ENCODE results near the gene PTPRE. TPM values are rescaled to one million over a fixed set of nuclear protein-coding genes. Genes with fewer than 3 reads are reported as not detected.

Gene PTPRE
- total RNA-seq, 4 donors from 2014 or later = 10.2 to 46.8 (median 28.8) TPM

GRCh38 chr10:128050936-128051335 is 144.0 kb downstream of the PTPRE start:
- H3K4me3 ChIP-seq = no peak overlapping the region
- no peak for TF ChIP-seq CTCF (IDR thresholded peaks at IDR 0.05)
- no peak for TF ChIP-seq POLR2AphosphoS5 (IDR thresholded peaks at IDR 0.05)
- no peak for TF ChIP-seq EP300 (IDR thresholded peaks at IDR 0.05)
- TF ChIP-seq POLR2A (IDR thresholded peaks at IDR 0.05) = no peak
- peaks cover 50% of the 10 kb centered on the region for H3K4me1 ChIP-seq
- H3K9me3 ChIP-seq = no peaks in the 10 kb centered on the region
- no peak overlapping the region for H3K27ac ChIP-seq
- H3K27me3 ChIP-seq = no peaks in the 10 kb centered on the region
- peak in 1 of 2 donors; percentile 69 for DNase-seq (ENCODE audit: low spot score in 2 of 2)
- peaks cover 31% of the 10 kb centered on the region for H3K36me3 ChIP-seq

- 92% methylated on average over 5 of the region's 5 CpGs for WGBS
- DNase-seq (ENCODE audit: low spot score in 2 of 2) = peak in 1 of 2 donors; percentile 71
- H3K27ac ChIP-seq = no peak overlapping the region
- H3K4me3 ChIP-seq = no peak overlapping the region
- H3K4me1 ChIP-seq = peaks cover 45% of the 10 kb centered on the region
- peaks cover 37% of the 10 kb centered on the region for H3K36me3 ChIP-seq
- TF ChIP-seq POLR2A (IDR thresholded peaks at IDR 0.05) (no peak), EP300 (IDR thresholded peaks at IDR 0.05) (no peak), POLR2AphosphoS5 (IDR thresholded peaks at IDR 0.05) (no peak), CTCF (IDR thresholded peaks at IDR 0.05) (no peak)
- no peaks in the 10 kb centered on the region for H3K9me3 ChIP-seq
- no peaks in the 10 kb centered on the region for H3K27me3 ChIP-seq
These were observed 144.6 kb downstream of the PTPRE start for GRCh38 chr10:128051548-128051947.

- H3K4me3 ChIP-seq = no peak overlapping the region
- H3K9me3 ChIP-seq = no peaks in the 10 kb centered on the region
- no peaks in the 10 kb centered on the region for H3K27me3 ChIP-seq
- DNase-seq (ENCODE audit: low spot score in 2 of 2) = peak in 1 of 2 donors; percentile 44
- H3K27ac ChIP-seq = no peak overlapping the region
- peaks cover 45% of the 10 kb centered on the region for H3K36me3 ChIP-seq
- 95% methylated on average over 7 of the region's 7 CpGs for WGBS
- TF ChIP-seq CTCF (IDR thresholded peaks at IDR 0.05) (no peak), EP300 (IDR thresholded peaks at IDR 0.05) (no peak)
- H3K4me1 ChIP-seq = peaks cover 33% of the 10 kb centered on the region
These were observed 145.8 kb downstream of the PTPRE start for GRCh38 chr10:128052696-128053095.

GRCh38 chr10:128053356-128053755 is 146.5 kb downstream of the PTPRE start:
- 96% methylated on average over 7 of the region's 7 CpGs for WGBS
- Histone ChIP-seq H3K36me3 (peaks cover 45% of the 10 kb centered on the region), H3K27ac (no peak overlapping the region), H3K9me3 (no peaks in the 10 kb centered on the region), H3K4me3 (no peak overlapping the region), H3K4me1 (peaks cover 27% of the 10 kb centered on the region), H3K27me3 (no peaks in the 10 kb centered on the region)
- no peak for TF ChIP-seq CTCF (IDR thresholded peaks at IDR 0.05)
- TF ChIP-seq POLR2A (IDR thresholded peaks at IDR 0.05) = no peak
- no peak for TF ChIP-seq EP300 (IDR thresholded peaks at IDR 0.05)
- no peak for TF ChIP-seq POLR2AphosphoS5 (IDR thresholded peaks at IDR 0.05)
- peak in 1 of 2 donors; percentile 29 for DNase-seq (ENCODE audit: low spot score in 2 of 2)

GRCh38 chr10:128054163-128054970 is 147.5 kb downstream of the PTPRE start:
- TF ChIP-seq POLR2A (IDR thresholded peaks at IDR 0.05) (no peak), POLR2AphosphoS5 (IDR thresholded peaks at IDR 0.05) (no peak), CTCF (IDR thresholded peaks at IDR 0.05) (no peak), EP300 (IDR thresholded peaks at IDR 0.05) (no peak)
- H3K36me3 ChIP-seq = peaks cover 52% of the 10 kb centered on the region
- H3K27ac ChIP-seq = peak overlapping the region; percentile 29
- no peaks in the 10 kb centered on the region for H3K27me3 ChIP-seq
- WGBS = 89% methylated on average over 13 of the region's 16 CpGs
- no peak overlapping the region for H3K4me3 ChIP-seq
- H3K9me3 ChIP-seq = no peaks in the 10 kb centered on the region
- DNase-seq (ENCODE audit: low spot score in 2 of 2) = peak in 1 of 2 donors; percentile 44
- peaks cover 17% of the 10 kb centered on the region for H3K4me1 ChIP-seq
